Measurements from ENCODE around the gene GRPR. TPM values are rescaled to one million over a fixed set of nuclear protein-coding genes. Genes with fewer than 3 reads are reported as not detected.
"Not testable (repeated sequence)": the region's sequence is repeated elsewhere in the genome, so short reads cannot be mapped to it uniquely, and the experiment has no call there.

GRPR gene
- total RNA-seq, 6 experiments from 2014 or later = 0.11 to 0.28 (median 0.23) TPM; not detected in 1

- Mint-ChIP-seq H3K4me3 (no peak overlapping the region), H3K4me1 (ENCODE audit: low read depth) (peaks cover 7% of the 10 kb centered on the region; the same call in 1 of the 2 replicates), H3K36me3 (ENCODE audit: low read depth) (no peaks in the 10 kb centered on the region), H3K9me3 (no peaks in the 10 kb centered on the region; the same call in 1 of the 2 replicates), H3K27ac (no peak overlapping the region), H3K27me3 (ENCODE audit: insufficient read depth) (no peaks in the 10 kb centered on the region)
- DNase-seq = no peak
- TF ChIP-seq CTCF (IDR thresholded peaks at IDR 0.05) = no peak
Measured at GRCh38 chrX:16140983-16141382, 17.6 kb downstream of the GRPR start.

GRCh38 chrX:16141422-16142245 is 18.3 kb downstream of the GRPR start:
- Mint-ChIP-seq H3K4me3 (no peak overlapping the region), H3K27ac (no peak overlapping the region), H3K27me3 (ENCODE audit: insufficient read depth) (no peaks in the 10 kb centered on the region), H3K9me3 (no peaks in the 10 kb centered on the region; the same call in 1 of the 2 replicates), H3K36me3 (ENCODE audit: low read depth) (no peaks in the 10 kb centered on the region), H3K4me1 (ENCODE audit: low read depth) (peaks cover 7% of the 10 kb centered on the region; the same call in 1 of the 2 replicates)
- TF ChIP-seq CTCF (IDR thresholded peaks at IDR 0.05) = no peak
- no peak for DNase-seq

- TF ChIP-seq CTCF (IDR thresholded peaks at IDR 0.05) = no peak
- no peaks in the 10 kb centered on the region for H3K36me3 Mint-ChIP-seq (ENCODE audit: low read depth)
- H3K4me3 Mint-ChIP-seq = no peak overlapping the region
- no peaks in the 10 kb centered on the region; the same call in 1 of the 2 replicates for H3K9me3 Mint-ChIP-seq
- peaks cover 7% of the 10 kb centered on the region; the same call in 1 of the 2 replicates for H3K4me1 Mint-ChIP-seq (ENCODE audit: low read depth)
- no peak for DNase-seq
- H3K27ac Mint-ChIP-seq = no peak overlapping the region
- no peaks in the 10 kb centered on the region for H3K27me3 Mint-ChIP-seq (ENCODE audit: insufficient read depth)
Measured at GRCh38 chrX:16142246-16142558, 18.8 kb downstream of the GRPR start.

- Mint-ChIP-seq H3K4me1 (ENCODE audit: low read depth) (peaks cover 7% of the 10 kb centered on the region; the same call in 1 of the 2 replicates), H3K36me3 (ENCODE audit: low read depth) (no peaks in the 10 kb centered on the region), H3K27me3 (ENCODE audit: insufficient read depth) (no peaks in the 10 kb centered on the region), H3K4me3 (no peak overlapping the region), H3K9me3 (no peaks in the 10 kb centered on the region; the same call in 1 of the 2 replicates), H3K27ac (no peak overlapping the region)
- no peak for TF ChIP-seq CTCF (IDR thresholded peaks at IDR 0.05)
- no peak for DNase-seq
Measured at GRCh38 chrX:16143968-16144367, 20.6 kb downstream of the GRPR start.

- no peak overlapping the region for H3K27ac Mint-ChIP-seq
- no peaks in the 10 kb centered on the region; the same call in 1 of the 2 replicates for H3K9me3 Mint-ChIP-seq
- TF ChIP-seq CTCF (IDR thresholded peaks at IDR 0.05) = no peak
- H3K27me3 Mint-ChIP-seq (ENCODE audit: insufficient read depth) = no peaks in the 10 kb centered on the region
- no peak overlapping the region for H3K4me3 Mint-ChIP-seq
- H3K36me3 Mint-ChIP-seq (ENCODE audit: low read depth) = no peaks in the 10 kb centered on the region
- H3K4me1 Mint-ChIP-seq (ENCODE audit: low read depth) = peaks cover 7% of the 10 kb centered on the region; the same call in 1 of the 2 replicates
- DNase-seq = no peak
Measured at GRCh38 chrX:16144420-16144819, 21.1 kb downstream of the GRPR start.

GRCh38 chrX:16145093-16145492 is 21.7 kb downstream of the GRPR start:
- H3K4me1 Mint-ChIP-seq (ENCODE audit: low read depth); DNase-seq; H3K27ac Mint-ChIP-seq; H3K27me3 Mint-ChIP-seq (ENCODE audit: insufficient read depth); H3K4me3 Mint-ChIP-seq; H3K9me3 Mint-ChIP-seq; H3K36me3 Mint-ChIP-seq (ENCODE audit: low read depth): not testable (repeated sequence)

Data from HFFc6 (cell line).